Measurements from ENCODE around the gene KCNA5.

The KCNA5 gene

DNA sequence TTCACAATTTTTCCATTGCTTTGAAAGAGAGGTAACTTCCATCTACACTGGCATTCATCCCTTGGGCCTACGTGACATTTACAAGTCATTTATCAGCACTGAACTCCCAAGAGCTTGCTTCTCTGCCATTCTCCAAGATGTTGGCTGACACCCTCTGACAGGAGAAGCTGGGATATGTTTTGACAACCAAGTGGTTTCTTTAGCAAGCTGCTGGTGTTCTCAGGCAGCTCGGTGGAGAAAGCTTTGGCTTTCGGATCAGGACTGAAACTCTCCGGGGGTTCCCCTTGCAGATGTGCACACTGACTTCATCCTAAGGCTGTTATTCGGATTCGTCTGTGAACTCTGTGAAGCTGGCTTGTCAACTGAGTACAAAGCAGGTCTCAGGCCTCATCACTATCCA lies 15.7 kb downstream of the KCNA5 start:
- no peak for DNase-seq (ENCODE audit: extremely low read depth in 1 of 2, low read depth in 1 of 2)

DNA sequence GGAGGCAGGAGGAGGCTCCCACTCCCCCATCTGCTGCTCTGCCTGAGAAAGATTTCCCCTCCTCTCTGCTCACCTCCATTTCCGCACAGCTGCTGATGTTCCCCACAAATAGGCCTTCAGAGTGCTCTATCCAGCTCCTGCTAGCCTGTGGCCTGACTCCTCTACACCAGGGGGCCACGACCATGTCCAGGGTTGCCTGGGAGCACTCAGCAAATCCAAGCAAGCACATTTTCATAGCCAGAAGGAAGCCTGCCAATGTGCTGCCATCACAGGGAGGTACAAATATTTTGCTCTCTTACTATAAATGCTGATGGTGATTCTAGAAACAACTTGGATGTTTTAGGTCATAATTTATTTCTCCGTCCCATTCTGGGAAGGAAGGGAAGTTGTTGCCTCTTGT lies 17.3 kb downstream of the KCNA5 start:
- no peak for DNase-seq (ENCODE audit: extremely low read depth in 1 of 2, low read depth in 1 of 2)

DNA sequence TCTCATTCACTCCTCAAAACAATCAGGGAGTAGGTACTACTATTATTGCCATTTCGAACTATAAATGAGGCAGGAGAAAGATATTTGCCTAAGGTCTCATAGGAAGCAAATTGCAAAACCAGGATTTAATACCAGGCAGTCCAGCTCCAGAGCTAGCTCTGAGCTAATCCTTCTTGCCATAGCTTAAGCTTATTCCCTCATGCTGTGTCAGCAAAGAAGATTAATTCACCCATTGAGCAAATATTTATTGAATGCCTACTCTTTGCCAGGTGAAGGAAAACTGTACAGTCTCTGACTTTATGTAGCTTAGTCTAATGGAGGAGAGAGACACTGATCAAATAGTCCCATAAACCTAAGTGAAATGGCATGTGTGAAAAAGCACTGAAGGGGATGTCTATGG lies 19.5 kb downstream of the KCNA5 start:
- no peak for DNase-seq (ENCODE audit: extremely low read depth in 1 of 2, low read depth in 1 of 2)

DNA sequence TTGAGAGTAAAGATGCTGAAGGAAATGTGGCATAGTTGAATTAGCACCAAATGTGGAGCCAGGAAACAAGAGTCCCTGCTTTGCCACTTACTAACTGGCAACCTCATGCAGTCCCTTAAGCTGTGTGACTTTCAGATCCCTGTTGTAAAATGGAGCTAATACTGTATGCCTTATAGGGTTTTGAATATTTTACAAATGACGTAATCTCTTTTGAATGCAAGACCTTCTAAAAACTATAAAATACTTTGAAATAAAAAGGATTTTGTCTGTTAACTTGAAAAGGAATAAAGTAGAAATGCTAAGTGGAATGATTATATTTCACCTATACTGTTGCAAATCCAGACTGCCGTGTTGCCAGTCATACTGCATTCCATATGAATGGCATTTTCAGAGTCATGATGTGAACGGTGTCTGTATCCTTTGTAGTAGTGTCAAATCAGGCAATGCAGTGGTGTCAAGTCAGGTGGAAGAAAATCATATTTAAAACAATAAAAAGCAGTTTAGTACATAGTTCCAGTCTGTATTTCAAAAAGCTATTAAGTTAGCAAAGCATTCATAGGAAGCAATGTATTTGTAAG lies 21.3 kb downstream of the KCNA5 start:
- no peak for DNase-seq (ENCODE audit: extremely low read depth in 1 of 2, low read depth in 1 of 2)

DNA sequence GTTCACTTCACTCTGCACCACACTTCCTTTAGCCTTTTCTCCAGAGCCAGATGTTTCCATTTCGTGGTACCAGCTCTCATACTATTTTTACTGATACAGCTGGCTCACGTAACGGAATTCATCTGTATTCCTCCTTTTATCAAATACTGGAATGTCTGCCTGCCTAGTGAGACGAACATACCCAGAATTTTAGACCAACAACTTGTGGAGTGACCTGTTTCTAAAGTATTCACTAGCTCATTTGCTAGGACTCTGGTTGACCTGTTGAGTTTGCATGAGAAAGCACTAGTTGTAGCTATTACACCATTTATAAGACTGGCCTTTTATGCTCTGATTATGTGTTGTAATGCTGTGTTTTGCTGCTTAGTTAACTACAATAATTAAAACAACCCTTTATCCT lies 22.6 kb downstream of the KCNA5 start:
- no peak for DNase-seq (ENCODE audit: extremely low read depth in 1 of 2, low read depth in 1 of 2)

DNA sequence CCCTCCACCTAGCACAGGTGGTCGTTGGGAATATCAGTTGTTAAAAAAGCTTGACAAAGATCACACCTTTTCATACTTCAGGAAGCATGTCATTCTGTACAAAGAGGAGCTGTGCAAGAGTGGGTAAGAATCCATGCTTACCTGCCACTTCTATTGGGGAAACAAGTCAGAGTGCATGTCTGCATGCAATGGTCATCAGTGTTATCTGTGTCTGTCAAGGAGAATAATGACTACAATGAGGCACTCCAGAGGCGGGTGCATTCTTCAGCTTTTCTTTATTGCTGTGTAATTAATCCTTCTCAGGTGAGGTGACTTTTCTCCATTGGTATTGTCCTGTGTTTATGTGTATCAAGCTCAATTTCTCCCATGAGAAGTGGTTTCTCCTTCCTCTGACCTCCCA lies 24.4 kb downstream of the KCNA5 start:
- DNase-seq (ENCODE audit: extremely low read depth in 1 of 2, low read depth in 1 of 2), result no peak

DNA sequence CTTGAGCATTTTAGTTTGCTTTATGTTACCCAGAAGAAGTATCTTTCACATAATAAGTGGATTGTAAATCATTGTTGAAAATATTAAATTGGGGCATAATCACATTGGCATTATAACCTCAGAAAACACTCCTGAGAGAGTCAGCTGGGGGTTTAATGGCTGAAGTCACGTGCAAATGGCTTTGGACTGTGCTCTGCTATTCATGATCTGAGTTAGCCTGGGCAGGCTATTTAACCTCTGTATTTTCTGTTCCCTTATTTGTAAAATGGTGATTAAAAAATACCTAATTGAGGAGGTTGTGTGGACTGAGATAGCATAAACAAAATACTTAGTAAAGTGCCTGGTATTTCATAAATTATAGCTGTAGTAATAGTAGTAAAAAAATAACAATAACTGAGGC lies 24.9 kb downstream of the KCNA5 start:
- DNase-seq (ENCODE audit: extremely low read depth in 1 of 2, low read depth in 1 of 2), result no peak

DNA sequence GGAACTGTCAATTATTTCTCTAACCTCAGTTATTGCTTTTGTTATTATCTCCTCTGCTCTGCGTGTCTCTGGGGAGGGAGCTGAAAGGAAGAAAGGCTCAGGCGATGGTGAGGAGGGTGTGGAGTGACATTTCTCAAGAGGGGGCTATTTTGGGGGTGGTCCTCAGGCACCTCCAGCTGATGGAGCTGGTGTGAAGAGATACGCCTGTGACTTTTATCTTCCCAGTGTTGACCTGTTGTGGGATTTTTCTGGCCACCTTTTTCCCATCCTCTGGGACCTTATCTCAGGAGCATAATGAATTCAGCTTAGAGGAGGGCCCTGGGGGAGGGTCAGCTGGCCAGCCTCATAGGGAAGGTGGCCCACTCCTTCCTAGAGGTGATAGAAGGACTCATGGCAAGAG lies 26.4 kb downstream of the KCNA5 start:
- DNase-seq (ENCODE audit: extremely low read depth in 1 of 2, low read depth in 1 of 2), result no peak

DNA sequence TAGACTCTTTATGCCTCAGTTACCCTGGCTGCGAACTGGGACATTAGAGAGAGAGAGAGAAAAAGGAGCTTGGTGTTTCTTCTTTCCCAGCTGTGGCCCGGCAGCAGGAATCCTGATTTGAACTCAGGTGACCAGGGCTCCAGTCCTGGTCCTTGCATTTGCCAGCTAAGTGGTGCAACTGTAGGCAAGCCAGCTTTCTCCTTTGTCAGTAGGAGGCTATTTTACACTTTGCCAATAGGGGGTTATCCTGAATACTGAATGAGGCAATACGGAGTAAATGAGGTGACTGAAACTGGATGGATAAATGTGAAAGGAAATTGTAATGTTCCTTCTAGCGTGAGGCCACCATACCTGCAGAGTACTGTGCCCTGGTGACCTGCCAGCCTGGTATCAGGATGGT lies 27.8 kb downstream of the KCNA5 start:
- DNase-seq (ENCODE audit: extremely low read depth in 1 of 2, low read depth in 1 of 2), result no peak

DNA sequence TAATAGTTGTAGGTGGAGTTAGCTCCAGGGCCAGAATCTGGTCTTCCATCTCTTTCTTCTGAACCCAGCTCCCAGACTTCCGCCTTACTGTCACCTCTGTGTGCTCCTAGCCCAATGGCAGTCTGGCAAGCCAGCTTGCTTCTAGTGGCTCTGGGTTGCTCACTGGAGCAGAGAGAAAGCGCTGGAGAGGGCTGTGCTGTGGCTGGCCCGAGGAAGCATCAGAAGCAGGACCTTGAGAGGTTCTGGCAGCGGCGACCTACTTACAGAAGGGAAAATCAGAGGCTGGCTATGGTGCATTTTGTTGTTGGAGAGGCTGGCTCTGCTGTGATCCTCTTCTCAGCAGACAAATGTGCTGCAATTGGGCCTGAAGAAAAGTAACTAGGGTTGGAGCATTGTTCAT lies 28.6 kb downstream of the KCNA5 start:
- DNase-seq (ENCODE audit: extremely low read depth in 1 of 2, low read depth in 1 of 2), result no peak

DNA sequence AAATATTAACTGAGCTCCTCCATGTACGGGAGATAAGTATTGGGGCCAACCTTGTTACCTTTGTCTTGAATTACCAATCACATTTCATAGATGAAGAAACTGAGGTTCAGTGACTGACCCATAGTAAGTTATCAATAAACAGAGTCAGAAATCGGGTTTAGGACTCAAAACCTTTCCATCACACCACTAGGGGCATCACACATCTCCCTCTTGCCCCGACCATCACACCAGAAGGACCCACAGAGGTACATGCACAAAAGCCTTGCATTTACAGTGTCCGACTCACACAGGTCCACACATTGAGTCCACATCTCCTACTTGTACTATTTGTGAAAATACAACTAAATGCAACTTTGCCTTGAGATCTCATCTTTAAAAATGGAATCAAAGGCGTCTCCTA lies 29.4 kb downstream of the KCNA5 start:
- no peak for DNase-seq (ENCODE audit: extremely low read depth in 1 of 2, low read depth in 1 of 2)

DNA sequence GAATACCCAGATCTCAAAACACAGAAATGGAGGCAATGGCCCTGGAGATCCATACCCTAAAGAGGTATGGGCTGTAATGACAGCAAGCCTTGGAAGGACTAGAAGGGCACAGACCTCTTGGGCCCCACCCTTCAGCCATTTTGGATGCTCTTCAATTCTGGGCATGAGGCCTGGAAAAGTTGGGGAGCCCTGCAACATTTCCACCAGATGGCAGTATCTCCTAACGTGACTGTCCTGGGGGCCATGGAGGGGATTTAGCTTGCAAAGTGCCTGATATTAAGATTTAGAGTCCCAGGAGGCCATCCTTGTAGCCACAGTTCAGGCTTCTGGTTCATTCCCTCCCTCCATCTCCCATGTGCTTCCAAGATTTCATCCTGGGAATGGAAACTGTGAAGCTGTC lies 30.2 kb downstream of the KCNA5 start:
- DNase-seq (ENCODE audit: extremely low read depth in 1 of 2, low read depth in 1 of 2), result no peak

DNA sequence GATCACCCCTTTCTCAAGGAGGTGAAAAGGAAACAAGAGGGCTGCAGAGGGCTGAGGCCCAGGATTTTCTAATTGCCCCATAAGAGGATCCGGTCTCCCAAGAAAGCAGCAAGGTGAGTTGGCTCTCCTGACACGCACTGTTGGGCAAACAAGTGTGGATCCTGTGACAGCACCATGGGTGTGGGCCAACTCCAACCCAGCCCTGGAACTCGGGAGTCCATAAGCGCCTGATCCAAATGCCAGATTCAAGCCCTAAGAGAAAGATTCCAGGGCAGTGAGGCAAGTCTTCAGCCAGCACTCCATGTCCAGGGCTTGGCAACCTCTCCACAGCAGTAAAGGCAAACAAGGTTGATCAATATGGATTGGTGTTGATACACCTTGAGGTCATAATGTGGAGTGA lies 33.1 kb downstream of the KCNA5 start:
- no peak for DNase-seq (ENCODE audit: extremely low read depth in 1 of 2, low read depth in 1 of 2)

DNA sequence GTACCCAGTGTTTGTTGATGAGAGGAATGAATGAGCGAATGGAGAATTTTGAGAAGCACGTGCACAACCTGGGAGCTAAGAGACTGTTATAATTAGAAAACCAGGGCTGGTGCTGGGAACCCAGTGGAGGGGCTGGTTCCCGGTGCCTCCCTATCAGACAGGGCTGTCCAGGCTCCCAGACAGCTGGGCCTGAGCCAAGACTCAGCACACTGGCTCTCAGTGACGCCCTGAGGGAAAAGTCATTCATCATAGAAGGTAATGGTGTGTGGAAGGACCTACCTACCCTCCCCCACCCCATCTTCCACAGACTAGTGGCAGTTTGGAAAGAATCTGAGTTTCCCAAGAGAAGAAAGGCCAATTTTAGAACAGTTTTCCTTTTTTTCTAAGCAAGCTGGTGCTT lies 34.7 kb downstream of the KCNA5 start:
- DNase-seq (ENCODE audit: extremely low read depth in 1 of 2, low read depth in 1 of 2), result no peak

DNA sequence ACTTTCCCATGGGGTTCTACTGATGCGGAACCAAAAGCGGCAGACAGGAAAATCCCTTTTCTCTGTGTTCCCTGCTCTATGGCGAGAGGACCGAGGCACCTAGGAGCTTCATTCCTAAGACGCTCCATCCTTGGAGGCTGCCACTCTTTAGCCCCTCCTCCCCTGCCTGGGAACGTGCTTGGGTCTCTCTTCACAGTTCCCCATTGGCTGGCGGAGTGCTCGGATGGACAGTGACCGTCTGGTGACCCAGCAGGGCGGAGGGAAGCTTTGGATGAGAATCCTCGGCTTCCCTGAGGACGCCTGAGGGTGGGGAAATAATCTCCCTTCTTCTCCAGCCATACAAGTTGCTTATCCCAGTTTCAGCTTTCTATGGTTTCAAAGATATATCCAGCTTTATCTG lies 37.3 kb downstream of the KCNA5 start:
- DNase-seq (ENCODE audit: extremely low read depth in 1 of 2, low read depth in 1 of 2), result no peak

DNA sequence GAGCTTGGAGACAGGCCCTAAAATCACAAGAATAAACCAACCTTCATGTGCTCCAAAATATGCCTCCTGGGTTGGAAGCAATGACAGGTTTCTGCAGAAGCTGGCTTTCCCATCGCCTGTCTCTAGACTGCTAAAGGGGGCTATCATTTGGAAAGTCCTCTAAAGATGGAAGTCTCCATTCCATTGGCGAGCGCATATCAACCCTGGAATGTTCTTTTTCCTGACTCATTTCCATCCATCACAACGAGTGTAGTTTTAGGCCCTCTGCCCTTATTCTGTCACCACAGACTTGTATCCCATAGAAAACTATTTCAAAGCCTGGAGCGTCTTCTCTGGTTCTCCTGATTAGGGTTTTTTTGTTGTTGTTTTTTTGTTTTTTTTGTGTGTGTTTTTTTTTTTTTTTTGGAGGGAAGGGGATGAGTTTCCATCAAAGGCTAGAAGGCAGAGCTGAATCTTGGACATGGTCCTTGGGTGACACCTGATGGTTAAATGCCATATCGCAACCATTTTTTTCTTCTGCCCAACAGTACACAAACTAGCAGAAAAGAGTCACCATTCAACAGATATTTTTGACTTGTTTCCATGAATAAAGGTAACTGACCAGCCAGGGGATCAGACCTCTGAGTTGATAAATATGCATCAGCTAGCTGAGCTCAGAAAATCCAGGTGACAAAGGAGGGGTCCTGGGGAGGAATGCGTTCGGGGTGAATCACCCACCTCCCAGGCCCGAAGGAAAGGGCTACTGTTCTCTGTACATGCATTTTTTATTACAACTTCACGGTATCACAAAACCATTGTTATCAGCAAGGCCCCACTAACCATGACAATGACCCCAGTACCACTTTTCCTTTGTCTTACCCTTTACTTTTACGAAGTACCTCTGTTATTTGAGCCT lies 40.5 kb downstream of the KCNA5 start:
- no peak for DNase-seq (ENCODE audit: extremely low read depth in 1 of 2, low read depth in 1 of 2)

DNA sequence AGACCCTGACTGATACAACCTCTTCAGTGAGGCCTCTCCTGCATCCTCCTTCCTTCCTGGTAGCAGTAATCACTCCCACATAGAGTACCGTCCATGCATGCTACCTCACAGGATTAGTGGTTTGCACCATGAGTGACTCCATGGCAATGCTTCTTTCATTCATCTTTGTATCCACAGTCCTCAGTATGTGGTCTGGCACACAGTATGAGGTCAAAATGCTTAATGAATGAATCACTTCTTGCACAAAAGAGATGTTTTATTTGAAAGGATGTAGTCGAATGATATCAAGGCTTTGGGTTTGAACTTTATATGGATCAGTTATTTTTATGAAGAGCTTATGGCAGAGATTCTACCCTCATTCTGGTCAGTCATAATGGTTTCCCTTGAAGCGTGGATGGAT lies 42.2 kb downstream of the KCNA5 start:
- no peak for DNase-seq (ENCODE audit: extremely low read depth in 1 of 2, low read depth in 1 of 2)

DNA sequence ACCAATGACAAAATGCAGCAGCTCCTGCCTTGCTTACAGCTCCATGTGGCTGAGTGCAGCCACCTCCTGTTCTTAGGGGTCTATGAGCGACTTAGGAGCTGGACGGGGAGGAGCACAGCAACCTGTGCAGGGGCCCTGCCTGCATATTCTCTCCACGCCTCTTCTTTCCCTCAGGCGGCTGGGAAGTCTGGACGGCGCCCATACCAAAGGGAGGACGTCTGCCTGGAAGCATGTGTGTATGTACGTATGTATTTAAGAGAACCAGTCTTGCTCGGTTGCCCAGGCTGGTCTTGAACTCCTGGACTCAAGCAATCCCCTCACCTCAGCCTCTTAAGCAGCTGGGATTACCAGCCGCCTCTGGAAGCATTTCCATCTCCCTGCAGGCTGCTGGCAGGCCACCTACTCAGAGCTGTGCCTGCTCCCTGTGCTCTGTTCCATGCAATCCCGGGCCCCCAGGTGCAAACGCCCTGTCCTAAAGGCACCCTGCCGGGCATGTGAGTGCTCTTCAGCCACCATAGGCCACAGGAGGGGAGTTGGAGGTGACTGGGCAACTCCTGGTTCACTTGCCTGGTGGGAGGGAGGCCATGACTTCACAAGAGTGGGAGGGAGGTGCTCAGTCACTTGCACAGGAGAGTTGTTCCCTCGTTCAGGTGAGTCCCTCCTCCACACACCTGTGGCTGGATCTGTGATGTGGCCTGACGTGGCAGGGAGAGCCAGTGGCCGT lies 44.3 kb downstream of the KCNA5 start:
- DNase-seq (ENCODE audit: extremely low read depth in 1 of 2, low read depth in 1 of 2), result no peak

DNA sequence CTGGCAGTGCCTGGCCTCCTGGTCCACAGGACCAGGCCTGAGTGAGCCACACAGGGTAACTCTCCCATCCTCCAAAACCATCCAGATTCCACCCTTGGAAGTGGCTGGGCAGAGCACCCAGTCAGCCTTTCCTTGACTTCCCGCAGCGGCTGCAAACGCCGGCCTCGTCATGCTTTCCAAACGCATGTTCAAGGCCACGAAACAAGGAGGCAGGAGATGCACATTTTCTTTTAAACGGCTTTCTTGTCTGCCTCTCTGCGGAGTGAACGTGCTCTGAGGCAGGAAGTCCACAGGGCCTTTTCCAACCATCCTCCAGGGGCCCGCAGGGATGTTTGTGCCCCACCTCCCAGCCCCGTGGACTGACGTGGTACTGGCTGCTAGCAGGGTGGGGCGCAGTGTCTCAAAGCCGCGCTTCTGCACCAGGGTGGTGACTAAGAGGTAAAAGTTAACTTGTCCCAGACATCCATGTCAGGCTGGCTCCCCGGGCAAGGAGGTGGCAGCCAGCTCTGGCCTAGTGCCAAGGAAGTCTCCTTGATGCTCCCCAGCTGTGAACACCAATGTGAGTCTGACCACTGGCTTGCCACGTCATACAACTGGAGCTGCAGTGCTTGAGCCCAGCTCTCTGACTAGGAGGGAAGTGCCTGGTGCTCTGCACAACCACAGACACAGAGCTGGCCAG lies 45.0 kb downstream of the KCNA5 start:
- no peak for DNase-seq (ENCODE audit: extremely low read depth in 1 of 2, low read depth in 1 of 2)

DNA sequence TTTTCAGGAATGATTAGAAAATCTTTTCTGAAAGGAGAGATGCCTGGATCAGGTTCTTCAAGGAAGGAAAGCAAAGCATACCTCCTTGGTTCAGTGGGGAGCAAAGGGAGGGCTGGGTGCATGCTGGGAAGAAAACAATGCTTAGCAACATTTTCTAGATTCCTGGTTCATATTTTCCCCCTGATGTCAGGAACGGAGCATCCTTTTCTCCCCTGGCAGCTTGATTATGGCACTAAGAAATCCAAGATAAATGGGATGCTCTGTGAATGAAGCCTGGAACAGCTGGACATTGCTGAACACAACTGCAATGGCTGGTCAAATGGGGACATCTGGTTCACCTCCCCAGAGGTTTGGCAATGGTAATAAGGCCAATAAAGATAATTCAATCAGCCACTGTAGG lies 50.9 kb downstream of the KCNA5 start:
- DNase-seq (ENCODE audit: extremely low read depth in 1 of 2, low read depth in 1 of 2), result no peak

DNA sequence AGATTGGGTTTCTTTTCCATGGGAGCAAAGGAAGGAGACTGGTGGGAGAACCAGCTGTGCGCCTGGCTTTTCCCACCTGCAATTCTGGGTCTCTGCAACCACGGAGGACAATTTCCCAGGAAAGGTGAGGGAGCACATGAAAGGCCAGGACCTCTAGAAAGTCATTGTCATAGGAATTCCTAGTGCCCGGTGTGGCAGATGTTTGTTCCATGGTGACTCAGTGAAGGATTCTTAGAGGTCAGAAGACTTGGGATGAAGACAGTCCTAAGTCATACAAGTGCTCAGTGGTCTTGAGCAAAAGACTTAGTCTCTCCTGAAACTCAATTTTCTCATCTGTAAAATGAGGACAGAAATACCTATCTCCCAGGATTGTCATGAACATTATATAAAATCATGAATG lies 51.3 kb downstream of the KCNA5 start:
- no peak for DNase-seq (ENCODE audit: extremely low read depth in 1 of 2, low read depth in 1 of 2)

All from stimulated activated CD8-positive, alpha-beta memory T cell treated with anti-CD3 and anti-CD28 coated beads, Interleukin-7, amount 100 ng/mL, for 48 hours (primary cell).